ENCODE data around the gene KIF20A.
"Not testable (repeated sequence)": the region's sequence is repeated elsewhere in the genome, so short reads cannot be mapped to it uniquely, and the experiment has no call there.

Gene KIF20A

GRCh38 chr5:138182808-138183207, 3.9 kb downstream of the KIF20A start:
- DNase-seq (ENCODE audit: low read depth in 1 of 2, low spot score in 1 of 2): no peak

DNA sequence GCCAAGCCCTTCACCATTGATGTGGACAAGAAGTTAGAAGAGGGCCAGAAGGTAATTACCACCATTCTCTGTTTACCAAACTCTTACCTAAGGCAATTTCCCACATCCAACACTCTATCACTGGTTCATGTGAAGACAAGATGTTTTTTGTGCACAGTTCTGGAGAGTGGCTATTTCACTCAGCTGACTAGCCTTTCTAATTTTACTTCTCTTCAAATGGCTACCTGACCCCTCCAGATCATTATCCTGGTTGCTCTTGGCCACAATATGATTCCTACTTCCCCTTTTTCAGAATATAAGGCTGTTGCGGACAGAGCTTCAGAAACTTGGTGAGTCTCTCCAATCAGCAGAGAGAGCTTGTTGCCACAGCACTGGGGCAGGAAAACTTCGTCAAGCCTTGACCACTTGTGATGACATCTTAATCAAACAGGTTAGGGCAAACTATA, 7.1 kb downstream of the KIF20A start:
- DNase-seq (ENCODE audit: low read depth in 1 of 2, low spot score in 1 of 2): no peak

- no peak for DNase-seq (ENCODE audit: low read depth in 1 of 2, low spot score in 1 of 2)
Observed at GRCh38 chr5:138188626-138189025, 9.7 kb downstream of the KIF20A start.

- no peak for DNase-seq (ENCODE audit: low read depth in 1 of 2, low spot score in 1 of 2)
Observed at GRCh38 chr5:138192826-138193225, 13.9 kb downstream of the KIF20A start.

DNA sequence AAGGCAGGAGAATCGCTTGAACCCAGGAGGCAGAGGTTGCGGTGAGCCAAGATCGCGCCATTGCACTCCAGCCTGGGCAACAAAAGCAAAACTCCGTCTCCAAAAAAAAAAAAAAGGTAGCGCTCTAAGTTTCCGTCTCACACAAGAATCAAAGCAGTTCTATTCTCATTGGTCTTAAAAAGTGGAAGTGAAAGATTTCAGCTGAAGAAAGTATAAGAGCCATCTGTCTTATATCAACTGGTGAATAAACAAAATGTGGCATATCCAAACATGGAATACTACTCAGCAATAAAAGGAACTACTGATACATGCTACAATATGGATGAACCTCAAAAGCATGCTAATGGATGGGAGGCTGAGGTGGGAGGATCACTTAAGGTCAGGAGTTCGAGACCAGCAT, 14.9 kb downstream of the KIF20A start:
- DNase-seq (ENCODE audit: low read depth in 1 of 2, low spot score in 1 of 2): not testable (repeated sequence)

DNA sequence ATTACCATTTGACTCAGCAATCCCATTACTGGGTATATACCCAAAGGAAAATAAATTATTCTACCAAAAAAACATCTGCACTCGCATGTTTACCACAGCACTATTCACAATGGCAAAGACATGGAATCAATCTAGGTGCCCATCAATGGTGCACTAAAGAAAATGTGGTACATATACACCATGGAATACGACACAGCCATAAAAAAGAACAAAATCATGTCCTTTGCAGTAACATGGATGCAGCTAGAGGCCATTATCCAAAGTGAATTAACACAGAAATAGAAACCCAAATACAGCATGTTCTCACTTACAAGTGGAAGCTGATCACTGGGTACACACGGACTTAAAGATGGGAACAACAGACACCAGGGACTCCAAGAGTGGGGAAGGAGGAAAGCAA, 32.1 kb downstream of the KIF20A start:
- no peak for DNase-seq (ENCODE audit: low read depth in 1 of 2, low spot score in 1 of 2)

GRCh38 chr5:138212828-138213160, 33.9 kb downstream of the KIF20A start:
- no peak for DNase-seq (ENCODE audit: low read depth in 1 of 2, low spot score in 1 of 2)

- DNase-seq (ENCODE audit: low read depth in 1 of 2, low spot score in 1 of 2): peak; percentile 66 to 82
Observed at GRCh38 chr5:138213161-138214029, 34.5 kb downstream of the KIF20A start, which contains the start of gene CDC23. CDC23 (minus strand) TSS chr5:138213323; CDS start chr5:138213312, 11 bp downstream.

DNA sequence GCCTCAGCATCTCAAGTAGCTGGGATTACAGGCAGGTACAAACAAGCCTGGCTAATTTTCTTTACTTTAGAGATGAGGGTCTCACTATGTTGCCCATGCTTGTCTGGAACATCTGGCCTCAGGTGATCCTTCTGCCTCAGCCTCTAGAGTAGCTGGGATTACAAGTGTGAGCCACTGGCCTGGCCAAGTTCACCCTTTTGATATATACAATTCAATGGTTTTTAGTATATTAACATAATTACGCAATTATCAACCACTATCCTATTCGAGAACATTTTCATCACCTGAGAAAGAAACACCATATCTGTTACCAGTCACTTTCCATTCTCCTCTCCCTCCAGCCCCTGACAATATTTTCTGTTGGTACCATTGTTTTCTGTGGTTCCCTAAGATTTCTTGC, 37.9 kb downstream of the KIF20A start:
- DNase-seq (ENCODE audit: low read depth in 1 of 2, low spot score in 1 of 2): no peak

DNA sequence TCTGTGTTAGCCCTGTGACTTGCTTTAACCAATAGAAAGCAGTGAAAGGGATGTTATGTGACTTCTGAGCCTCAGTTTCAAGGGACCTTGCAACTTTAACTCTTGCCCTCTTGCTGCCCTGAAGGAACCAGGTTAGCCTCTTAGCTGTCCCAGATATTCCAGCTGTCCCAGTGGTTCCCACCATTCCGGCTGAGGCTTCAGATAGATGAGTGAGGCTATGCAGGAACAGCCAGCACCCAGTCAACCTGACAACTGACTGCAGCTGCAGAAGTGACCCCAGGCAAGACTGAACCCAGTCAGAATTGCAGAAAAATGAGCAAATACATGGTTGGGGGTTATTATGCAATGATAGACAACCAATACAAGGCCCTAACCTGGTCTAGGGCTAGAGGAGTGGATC, 44.6 kb downstream of the KIF20A start:
- no peak for DNase-seq (ENCODE audit: low read depth in 1 of 2, low spot score in 1 of 2)

GRCh38 chr5:138224712-138225111, 45.8 kb downstream of the KIF20A start:
- no peak for DNase-seq (ENCODE audit: low read depth in 1 of 2, low spot score in 1 of 2)

DNA sequence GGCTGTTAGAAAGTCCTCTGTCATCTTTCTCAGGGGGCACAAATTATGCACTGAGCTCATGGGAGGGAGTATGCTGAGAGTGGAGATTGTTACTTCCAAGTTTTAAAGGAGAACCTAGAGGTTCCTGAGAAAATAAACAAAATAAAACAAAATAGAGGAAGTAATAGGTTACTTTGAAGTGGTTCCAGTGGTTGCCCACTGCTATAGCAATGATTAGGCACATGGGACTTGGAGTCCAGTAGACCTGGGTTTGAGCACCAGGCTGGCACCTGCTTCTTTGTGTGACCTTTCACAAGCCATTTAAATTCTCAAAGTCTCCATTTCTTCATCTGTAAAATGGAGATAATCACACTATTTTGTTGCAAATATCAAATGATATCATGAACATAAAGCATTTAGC, 48.0 kb downstream of the KIF20A start:
- DNase-seq (ENCODE audit: low read depth in 1 of 2, low spot score in 1 of 2): no peak

GRCh38 chr5:138229387-138229786, 50.5 kb downstream of the KIF20A start:
- no peak for DNase-seq (ENCODE audit: low read depth in 1 of 2, low spot score in 1 of 2)

DNA sequence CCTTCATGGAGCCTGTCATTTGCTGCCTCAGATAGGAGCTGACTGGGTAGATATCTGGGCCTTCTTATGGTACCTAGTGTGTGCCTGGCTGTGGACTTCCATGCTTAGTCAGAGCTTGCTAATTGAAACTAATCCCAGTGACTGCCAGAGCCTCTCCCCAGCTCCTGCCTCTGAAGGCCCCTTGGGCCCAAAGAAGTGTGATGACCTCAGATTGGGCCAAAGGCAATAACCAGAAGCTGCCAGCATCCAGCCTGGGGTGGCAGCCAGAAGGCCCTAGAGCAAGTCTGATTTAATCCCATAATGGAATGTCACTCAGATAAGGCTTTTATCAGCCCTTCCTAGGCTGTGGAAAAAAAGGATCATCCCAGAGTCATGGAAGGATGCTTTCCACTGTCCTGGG, 51.3 kb downstream of the KIF20A start:
- DNase-seq (ENCODE audit: low read depth in 1 of 2, low spot score in 1 of 2): no peak

- DNase-seq (ENCODE audit: low read depth in 1 of 2, low spot score in 1 of 2): no peak
Observed at GRCh38 chr5:138230981-138231589, 52.2 kb downstream of the KIF20A start.

GRCh38 chr5:138233280-138233679, 54.4 kb downstream of the KIF20A start:
- no peak for DNase-seq (ENCODE audit: low read depth in 1 of 2, low spot score in 1 of 2)

- DNase-seq (ENCODE audit: low read depth in 1 of 2, low spot score in 1 of 2): no peak
Observed at GRCh38 chr5:138234651-138235050, 55.7 kb downstream of the KIF20A start.
